Activated T-helper 17 cell treated with anti-CD3 and anti-CD28 coated beads, Interleukin-2, amount 50 U/mL, for 72 hours (primary cell): Measurements from ENCODE around the gene TSHZ2. TPM values are rescaled to one million over a fixed set of nuclear protein-coding genes. Genes with fewer than 3 reads are reported as not detected.

Experiments used
- ATAC-seq: fragments of 150-1000 bp; cut with Tn5 transposase; replicated peaks from 2 replicates; pipeline ENCODE4 v1.10.0; 2021; ENCODE audit warnings: mild to moderate bottlenecking, moderate library complexity
- H3K27ac Mint-ChIP-seq: one replicate; pipeline ENCODE4 v1.8.0; 2022; ENCODE audit warnings: mixed read lengths
- H3K27me3 Mint-ChIP-seq: one replicate; pipeline ENCODE4 v1.8.0; 2022; ENCODE audit warnings: mixed read lengths
- H3K36me3 Mint-ChIP-seq: one replicate; pipeline ENCODE4 v1.8.0; 2022; ENCODE audit warnings: low read depth, mild to moderate bottlenecking, mixed read lengths
- H3K4me1 Mint-ChIP-seq: one replicate; pipeline ENCODE4 v1.8.0; 2022; ENCODE audit warnings: mixed read lengths
- H3K4me3 Mint-ChIP-seq: one replicate; pipeline ENCODE4 v1.8.0; 2022; ENCODE audit warnings: mild to moderate bottlenecking, mixed read lengths
- H3K9me3 Mint-ChIP-seq: one replicate; pipeline ENCODE4 v1.8.0; 2022; ENCODE audit warnings: mixed read lengths
- total RNA-seq, 2 donors: library from RNA; stranded (reverse); gene quantifications; one replicate each; pipeline ENCODE4 v1.2.3, GENCODE V29; 2022

The TSHZ2 gene
- total RNA-seq, 2 donors from 2014 or later, result 29.8 to 58.2 TPM

DNA sequence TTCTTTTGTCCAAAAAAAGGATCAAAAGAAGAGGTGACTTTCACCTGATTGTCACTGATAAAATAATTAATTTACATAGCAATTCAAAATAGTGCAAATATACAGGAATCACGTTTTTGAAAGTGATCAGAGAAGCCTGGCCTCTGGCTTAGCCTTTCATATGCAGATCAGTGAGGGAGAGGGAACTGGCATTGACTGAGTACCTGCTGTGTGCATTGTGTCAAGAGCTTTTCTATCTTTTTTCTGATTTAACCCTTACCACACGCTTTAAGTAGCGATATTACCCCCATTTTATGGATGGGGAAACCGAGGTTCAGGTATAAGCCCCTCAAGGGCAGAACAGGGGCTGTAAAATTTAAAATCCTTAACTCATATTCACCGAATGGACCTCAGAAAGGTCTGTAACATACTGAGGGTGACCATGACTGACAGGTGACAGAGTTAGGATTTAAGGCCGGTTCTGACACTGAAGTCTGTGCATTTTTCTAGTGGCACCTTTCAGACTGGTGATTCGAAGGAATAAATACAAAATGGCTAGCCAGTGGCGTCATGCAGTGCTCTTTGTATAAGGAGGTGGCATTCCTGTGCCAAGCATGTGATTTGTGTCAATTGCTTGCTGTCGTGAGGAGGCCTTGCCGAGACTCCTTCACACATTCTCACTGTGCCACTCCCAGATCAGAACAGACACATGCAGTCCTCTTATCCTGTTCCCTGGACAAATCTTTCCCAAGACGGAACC lies 310.2 kb downstream of the TSHZ2 start:
- Mint-ChIP-seq H3K4me1 (no peaks in the 10 kb centered on the region), H3K4me3 (no peak overlapping the region), H3K9me3 (no peaks in the 10 kb centered on the region), H3K36me3 (peaks cover 27% of the 10 kb centered on the region), H3K27me3 (no peaks in the 10 kb centered on the region), H3K27ac (no peak overlapping the region)
- no peak for ATAC-seq

DNA sequence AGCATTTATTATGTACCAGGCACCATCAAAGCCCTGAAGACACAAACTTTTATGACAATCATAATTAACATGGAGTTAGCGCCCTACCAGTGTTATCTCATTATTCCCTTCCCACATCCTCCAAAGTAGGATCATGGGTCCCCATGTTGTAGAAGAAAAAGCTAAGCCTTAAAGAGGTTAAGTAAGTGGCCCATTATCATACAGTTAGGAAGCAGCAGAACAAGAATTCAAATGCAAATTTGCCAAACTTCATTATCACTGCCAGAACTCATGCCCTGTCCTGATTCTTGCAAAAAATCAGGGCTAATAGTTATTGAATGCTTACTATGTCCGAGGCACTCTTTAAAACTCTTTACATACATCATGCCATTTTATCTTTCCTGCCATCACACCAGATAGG lies 310.9 kb downstream of the TSHZ2 start:
- H3K4me1 Mint-ChIP-seq, result no peaks in the 10 kb centered on the region
- no peak overlapping the region for H3K4me3 Mint-ChIP-seq
- no peak overlapping the region for H3K27ac Mint-ChIP-seq
- H3K9me3 Mint-ChIP-seq, result no peaks in the 10 kb centered on the region
- peaks cover 27% of the 10 kb centered on the region for H3K36me3 Mint-ChIP-seq
- no peaks in the 10 kb centered on the region for H3K27me3 Mint-ChIP-seq
- no peak for ATAC-seq

DNA sequence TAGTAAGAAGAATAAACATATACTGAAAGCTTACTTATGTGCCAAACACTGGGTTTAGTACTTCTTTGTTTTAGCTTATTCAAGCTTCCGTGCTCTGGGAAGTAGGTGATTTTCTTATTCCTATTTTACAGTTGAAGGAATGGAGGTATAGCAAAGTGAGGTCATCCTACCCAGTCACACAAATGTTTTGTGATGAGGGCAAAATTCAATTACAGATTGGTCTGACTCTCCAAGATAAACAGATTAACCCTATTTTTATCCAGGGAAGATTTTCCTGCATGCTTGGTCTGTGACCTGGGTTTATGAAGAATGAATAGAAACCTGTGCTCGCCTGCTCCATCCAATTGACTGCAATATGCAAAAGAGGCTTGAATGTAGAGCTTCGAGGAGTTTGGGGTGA lies 311.4 kb downstream of the TSHZ2 start:
- no peak for ATAC-seq
- no peak overlapping the region for H3K4me3 Mint-ChIP-seq
- H3K9me3 Mint-ChIP-seq, result peaks cover 3% of the 10 kb centered on the region
- no peak overlapping the region for H3K27ac Mint-ChIP-seq
- H3K27me3 Mint-ChIP-seq, result no peaks in the 10 kb centered on the region
- H3K4me1 Mint-ChIP-seq, result no peaks in the 10 kb centered on the region
- H3K36me3 Mint-ChIP-seq, result peaks cover 27% of the 10 kb centered on the region

DNA sequence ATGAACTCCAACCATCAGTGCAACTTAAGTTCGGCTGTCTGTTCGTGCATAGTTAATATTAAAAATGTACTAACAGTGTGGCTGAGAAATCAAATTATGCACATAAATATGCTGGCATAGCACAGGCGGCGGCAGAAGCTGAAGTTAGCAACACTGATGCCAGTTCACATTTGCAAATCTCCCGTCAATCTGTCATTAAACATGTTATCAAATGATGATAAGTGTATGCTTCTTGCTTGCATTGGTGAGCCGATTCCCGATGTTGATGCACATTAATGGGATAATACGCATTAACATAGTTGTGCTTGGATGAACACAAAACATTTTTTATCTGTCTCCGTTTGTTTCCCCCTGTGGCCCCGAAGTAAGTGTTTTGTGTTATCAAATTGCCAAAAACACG lies 312.1 kb downstream of the TSHZ2 start:
- Mint-ChIP-seq H3K36me3 (peaks cover 27% of the 10 kb centered on the region), H3K27ac (no peak overlapping the region), H3K4me3 (no peak overlapping the region), H3K9me3 (peaks cover 3% of the 10 kb centered on the region), H3K27me3 (no peaks in the 10 kb centered on the region), H3K4me1 (no peaks in the 10 kb centered on the region)
- ATAC-seq, result no peak

DNA sequence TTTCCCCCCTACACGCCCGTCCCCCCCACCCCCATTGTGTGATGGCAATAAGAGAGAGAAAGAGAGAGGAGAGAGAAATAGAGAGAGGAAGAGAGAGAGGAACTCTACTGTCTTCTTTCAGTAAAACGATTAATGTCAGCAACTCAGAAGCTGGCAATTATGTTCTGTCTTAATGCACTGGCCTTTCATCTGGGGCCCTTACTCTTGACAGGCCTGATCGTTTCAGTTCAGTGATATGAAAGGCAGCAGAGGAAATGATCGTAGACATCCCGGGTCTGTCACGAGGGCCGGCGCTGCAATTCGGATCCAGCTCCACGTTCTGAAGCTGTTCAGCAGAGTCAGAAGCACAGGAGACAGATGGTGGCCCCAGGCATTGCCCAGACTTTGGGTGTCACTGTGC lies 312.5 kb downstream of the TSHZ2 start:
- H3K36me3 Mint-ChIP-seq, result peaks cover 27% of the 10 kb centered on the region
- H3K27ac Mint-ChIP-seq, result no peak overlapping the region
- H3K4me1 Mint-ChIP-seq, result no peaks in the 10 kb centered on the region
- no peaks in the 10 kb centered on the region for H3K27me3 Mint-ChIP-seq
- no peak overlapping the region for H3K4me3 Mint-ChIP-seq
- no peak for ATAC-seq
- H3K9me3 Mint-ChIP-seq, result peaks cover 3% of the 10 kb centered on the region

DNA sequence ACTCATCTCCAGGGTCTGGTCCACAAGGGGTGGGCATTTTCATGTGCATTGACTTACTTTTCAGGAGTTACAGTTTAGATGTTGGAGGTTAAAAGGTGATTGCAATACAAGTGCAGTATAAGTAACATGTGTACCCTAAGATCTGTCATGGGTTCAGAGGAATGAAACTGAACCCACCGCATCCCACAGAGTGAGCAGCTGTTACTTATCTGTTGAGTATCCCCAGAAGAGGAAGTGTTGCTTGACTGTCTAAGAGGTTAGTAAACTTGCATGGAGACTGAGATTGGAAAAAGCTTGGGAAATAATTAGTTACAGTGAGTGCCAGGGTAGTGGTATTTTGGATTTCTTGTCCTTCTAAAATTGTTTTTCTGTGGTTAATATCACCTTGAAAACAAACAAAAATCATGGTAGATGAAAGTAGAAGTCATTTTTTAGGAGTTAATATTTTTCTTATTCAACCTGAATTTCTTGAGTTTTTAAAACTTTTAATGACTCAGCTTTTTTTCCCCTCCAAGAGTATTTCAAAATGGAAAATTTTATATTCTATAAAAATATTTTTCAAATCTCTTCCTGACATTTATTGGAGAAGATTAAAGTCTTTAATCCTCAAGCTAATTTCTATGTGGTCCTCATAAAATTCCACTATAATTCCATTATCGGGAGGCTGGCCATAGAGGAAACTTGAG lies 315.3 kb downstream of the TSHZ2 start:
- Mint-ChIP-seq H3K4me1 (no peaks in the 10 kb centered on the region), H3K4me3 (no peak overlapping the region), H3K27ac (no peak overlapping the region), H3K9me3 (peaks cover 3% of the 10 kb centered on the region), H3K27me3 (no peaks in the 10 kb centered on the region), H3K36me3 (peaks cover 27% of the 10 kb centered on the region)
- no peak for ATAC-seq

DNA sequence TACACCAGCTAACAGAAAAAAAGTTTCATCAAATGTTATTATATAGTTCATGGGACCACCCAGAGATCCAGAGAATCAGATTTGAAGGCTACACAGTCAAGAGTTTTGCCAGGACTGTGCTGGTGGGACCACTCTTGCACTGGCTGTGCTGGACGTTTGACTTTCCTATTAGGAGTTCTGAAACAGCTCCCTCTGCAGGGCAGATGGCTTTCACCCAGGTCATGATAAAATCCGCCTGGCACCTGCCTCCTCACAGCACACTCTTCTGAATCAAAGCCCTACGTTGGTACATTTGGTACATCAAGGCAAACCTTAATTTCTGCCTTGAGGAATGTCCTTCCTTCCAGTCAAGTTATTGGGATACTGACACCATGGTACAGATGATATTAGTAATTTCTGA lies 319.4 kb downstream of the TSHZ2 start:
- H3K36me3 Mint-ChIP-seq, result peaks cover 7% of the 10 kb centered on the region
- H3K4me3 Mint-ChIP-seq, result no peak overlapping the region
- H3K27me3 Mint-ChIP-seq, result no peaks in the 10 kb centered on the region
- no peak overlapping the region for H3K27ac Mint-ChIP-seq
- H3K4me1 Mint-ChIP-seq, result no peaks in the 10 kb centered on the region
- peaks cover 3% of the 10 kb centered on the region for H3K9me3 Mint-ChIP-seq
- no peak for ATAC-seq

DNA sequence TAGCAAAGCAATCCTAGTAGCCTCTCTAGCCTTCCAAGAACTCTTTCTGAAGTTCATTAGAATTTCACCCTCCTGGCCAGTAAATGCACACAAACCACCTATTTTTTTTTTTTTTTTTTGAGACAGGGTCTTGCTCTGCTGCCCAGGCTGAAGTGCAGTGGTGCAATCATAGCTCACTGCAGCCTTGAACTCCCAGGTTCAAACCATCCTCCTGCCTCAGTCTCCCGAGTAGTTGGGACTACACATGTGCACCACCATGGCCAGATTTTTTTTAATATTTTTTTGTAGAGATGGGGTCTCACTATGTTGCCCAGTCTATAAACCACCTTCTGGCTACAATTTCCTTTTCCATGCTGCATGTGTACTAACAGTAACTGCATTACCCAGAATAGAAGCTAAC lies 320.2 kb downstream of the TSHZ2 start:
- no peaks in the 10 kb centered on the region for H3K4me1 Mint-ChIP-seq

DNA sequence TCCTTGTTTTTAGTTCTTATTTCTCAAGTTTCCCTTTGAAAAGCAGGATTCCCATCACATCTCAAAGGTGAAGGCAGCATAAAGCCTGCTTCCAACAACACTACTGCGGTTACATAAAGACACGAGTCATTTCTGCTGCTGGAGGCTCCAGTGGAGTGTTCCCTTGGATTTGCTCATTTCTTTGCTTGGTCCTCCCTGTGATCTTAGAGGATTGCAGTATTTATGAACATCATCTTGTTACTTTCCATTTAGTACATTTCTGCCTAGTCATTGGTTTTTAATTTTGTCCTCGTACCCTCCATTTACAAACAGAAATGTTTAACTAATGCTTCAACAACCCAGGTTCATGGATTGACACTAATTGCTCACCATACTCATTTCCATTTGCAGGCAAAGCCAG lies 322.6 kb downstream of the TSHZ2 start:
- Mint-ChIP-seq H3K27me3 (no peaks in the 10 kb centered on the region), H3K4me1 (no peaks in the 10 kb centered on the region), H3K27ac (no peak overlapping the region), H3K9me3 (no peaks in the 10 kb centered on the region), H3K4me3 (no peak overlapping the region), H3K36me3 (peaks cover 8% of the 10 kb centered on the region)
- no peak for ATAC-seq

More for the DNA sequence above, 320.2 kb downstream of the TSHZ2 start:
- Mint-ChIP-seq H3K9me3 (peaks cover 3% of the 10 kb centered on the region), H3K36me3 (peaks cover 8% of the 10 kb centered on the region), H3K27me3 (no peaks in the 10 kb centered on the region), H3K4me3 (no peak overlapping the region), H3K27ac (no peak overlapping the region)
- no peak for ATAC-seq

DNA sequence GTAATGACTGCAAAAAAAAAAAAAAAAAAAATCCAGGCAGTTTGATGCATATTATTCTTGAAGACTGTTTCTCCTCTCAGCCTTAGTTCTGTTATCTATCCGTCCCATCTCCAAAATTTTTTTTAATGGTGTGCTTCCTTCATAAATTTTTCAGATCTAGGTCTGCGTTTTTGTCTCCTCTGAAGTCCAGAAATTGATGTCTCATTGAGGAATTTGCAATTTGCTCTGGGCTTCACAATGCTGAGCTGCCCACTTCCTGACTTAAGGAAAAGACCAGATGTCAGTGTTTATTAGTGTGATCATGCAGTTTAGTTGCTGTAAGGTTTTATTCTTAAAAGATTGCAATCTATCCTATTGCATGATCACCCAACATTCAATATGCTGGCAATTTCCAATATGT lies 323.9 kb downstream of the TSHZ2 start:
- no peaks in the 10 kb centered on the region for H3K4me1 Mint-ChIP-seq

DNA sequence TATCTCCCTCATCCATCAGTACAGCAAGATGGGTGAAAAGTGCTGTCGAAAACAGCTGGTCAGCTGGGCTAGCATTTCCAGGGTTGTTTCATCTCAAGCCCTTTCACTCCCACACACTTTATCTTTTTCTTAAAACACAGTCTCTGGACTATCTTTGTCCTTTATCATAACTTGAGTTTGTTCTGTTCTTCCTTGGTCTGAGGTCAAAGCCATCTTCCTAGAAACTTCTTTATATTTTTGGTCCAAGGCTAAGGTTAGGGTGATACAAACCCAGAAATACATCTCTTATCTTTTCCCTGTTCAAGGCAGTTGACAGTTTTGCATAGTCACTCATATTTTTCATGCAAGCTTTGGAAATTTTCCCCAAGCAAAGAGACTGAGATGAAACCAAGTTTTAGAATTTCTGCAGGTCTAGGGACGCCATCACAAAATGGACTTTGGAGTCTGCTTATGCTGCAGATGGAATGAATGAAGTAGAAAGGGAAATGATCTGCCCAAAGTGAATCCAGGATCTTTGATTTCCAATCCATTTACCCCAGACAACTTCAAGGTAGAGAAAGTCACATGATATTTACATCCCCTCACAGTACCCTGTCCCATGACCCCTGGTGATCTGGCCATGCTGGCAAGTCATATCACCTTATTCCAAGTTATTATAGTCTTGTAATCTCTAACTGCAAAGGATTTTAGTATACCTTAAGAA lies 324.4 kb downstream of the TSHZ2 start:
- H3K27ac Mint-ChIP-seq, result no peak overlapping the region

More for the DNA sequence above, 323.9 kb downstream of the TSHZ2 start:
- Mint-ChIP-seq H3K36me3 (peaks cover 8% of the 10 kb centered on the region), H3K27me3 (no peaks in the 10 kb centered on the region), H3K4me3 (no peak overlapping the region), H3K9me3 (no peaks in the 10 kb centered on the region), H3K27ac (no peak overlapping the region)
- no peak for ATAC-seq

DNA sequence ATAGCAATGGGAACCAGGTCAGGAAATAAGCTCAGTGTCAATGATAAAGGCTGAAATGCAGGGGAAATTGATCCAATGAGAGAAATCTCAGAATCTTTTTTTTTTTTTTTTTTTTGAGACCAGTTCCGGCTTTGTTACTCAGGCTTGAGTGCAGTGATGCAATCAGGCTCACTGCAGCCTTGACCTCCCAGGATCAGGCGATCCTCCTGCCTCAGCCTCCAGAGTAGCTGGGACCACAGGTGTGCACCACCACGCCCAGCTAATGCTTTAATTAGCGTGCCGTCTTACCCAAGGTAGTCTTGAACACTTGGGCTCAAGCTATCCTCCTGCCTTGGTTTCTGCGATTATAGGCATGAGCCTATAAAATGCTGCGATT lies 325.0 kb downstream of the TSHZ2 start:
- H3K27ac Mint-ChIP-seq, result no peak overlapping the region
- H3K9me3 Mint-ChIP-seq, result no peaks in the 10 kb centered on the region
- H3K36me3 Mint-ChIP-seq, result peaks cover 8% of the 10 kb centered on the region
- H3K4me1 Mint-ChIP-seq, result no peaks in the 10 kb centered on the region
- H3K27me3 Mint-ChIP-seq, result no peaks in the 10 kb centered on the region
- ATAC-seq, result no peak
- H3K4me3 Mint-ChIP-seq, result no peak overlapping the region

More for the DNA sequence above, 324.4 kb downstream of the TSHZ2 start:
- Mint-ChIP-seq H3K4me3 (no peak overlapping the region), H3K36me3 (peaks cover 8% of the 10 kb centered on the region), H3K9me3 (no peaks in the 10 kb centered on the region), H3K27me3 (no peaks in the 10 kb centered on the region), H3K4me1 (no peaks in the 10 kb centered on the region)
- no peak for ATAC-seq

DNA sequence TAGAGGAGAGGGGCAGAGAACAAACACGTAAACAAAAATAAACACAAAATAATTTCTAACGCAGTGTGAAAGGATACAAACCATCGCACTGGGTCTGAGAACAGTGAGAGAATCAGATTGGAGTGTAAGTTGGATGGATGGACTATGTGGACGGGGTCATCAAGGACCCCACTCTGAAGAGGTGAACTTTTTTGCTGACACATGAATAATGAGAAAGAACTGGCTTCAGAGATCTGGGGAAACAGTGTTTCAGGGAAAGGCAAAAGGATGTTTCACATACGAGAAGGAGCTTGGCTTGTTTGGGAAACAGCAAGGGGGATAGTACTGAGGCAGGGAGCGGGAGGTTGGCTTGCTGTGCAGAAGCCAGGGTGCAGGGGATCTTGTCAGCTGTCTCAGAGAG lies 326.1 kb downstream of the TSHZ2 start:
- ATAC-seq, result no peak
- no peak overlapping the region for H3K27ac Mint-ChIP-seq
- H3K27me3 Mint-ChIP-seq, result no peaks in the 10 kb centered on the region
- H3K4me1 Mint-ChIP-seq, result no peaks in the 10 kb centered on the region
- H3K4me3 Mint-ChIP-seq, result no peak overlapping the region
- H3K9me3 Mint-ChIP-seq, result no peaks in the 10 kb centered on the region
- H3K36me3 Mint-ChIP-seq, result peaks cover 8% of the 10 kb centered on the region

DNA sequence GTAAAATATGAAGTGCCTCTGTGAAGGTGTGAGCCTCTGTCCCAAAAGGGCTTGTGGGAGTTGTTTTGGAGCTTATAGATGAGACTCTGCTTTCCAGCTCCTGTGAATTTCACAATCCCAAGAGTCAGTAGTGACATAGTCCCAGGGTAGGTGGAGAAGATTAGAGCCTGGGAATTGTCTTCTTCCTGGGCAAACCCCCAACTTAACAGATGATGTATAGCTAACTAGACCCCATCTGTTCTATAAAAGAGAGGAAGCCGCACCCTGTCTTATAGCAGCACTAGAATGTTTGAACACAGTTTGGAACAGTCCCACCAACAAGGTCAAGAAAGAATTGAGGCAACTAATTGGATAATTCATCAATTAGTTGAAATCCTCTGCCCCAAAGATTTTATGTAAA lies 326.8 kb downstream of the TSHZ2 start:
- Mint-ChIP-seq H3K36me3 (peaks cover 8% of the 10 kb centered on the region), H3K27ac (no peak overlapping the region), H3K4me3 (no peak overlapping the region), H3K4me1 (no peaks in the 10 kb centered on the region), H3K9me3 (no peaks in the 10 kb centered on the region), H3K27me3 (no peaks in the 10 kb centered on the region)
- ATAC-seq, result no peak

DNA sequence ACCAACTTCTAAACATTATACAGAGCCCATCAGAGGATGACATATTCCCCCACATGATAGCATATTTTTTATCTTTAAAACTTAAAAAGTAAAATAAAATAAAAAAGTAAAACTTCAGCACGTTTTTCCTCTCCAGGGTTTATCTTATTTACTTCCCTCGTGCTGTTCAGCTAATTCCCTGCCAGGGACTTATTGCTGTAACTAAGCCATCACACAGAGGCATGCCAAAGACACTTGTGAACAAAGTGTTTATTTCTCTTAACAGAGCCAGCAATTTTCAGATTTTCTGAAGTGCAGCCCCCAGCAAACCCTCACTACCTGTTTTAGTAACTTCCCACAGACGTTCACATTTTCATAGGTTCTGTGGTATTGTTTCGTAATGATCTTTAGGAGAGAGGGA lies 327.7 kb downstream of the TSHZ2 start:
- Mint-ChIP-seq H3K9me3 (no peaks in the 10 kb centered on the region), H3K4me1 (no peaks in the 10 kb centered on the region), H3K27me3 (no peaks in the 10 kb centered on the region), H3K4me3 (no peak overlapping the region), H3K27ac (no peak overlapping the region), H3K36me3 (peaks cover 8% of the 10 kb centered on the region)
- no peak for ATAC-seq
